GM18909 (cell line): ENCODE data around the gene CELF1.
"Not testable (repeated sequence)": the region's sequence is repeated elsewhere in the genome, so short reads cannot be mapped to it uniquely, and the experiment has no call there.

Experiments
- ATAC-seq: cut with Tn5 transposase; IDR thresholded peaks from one replicate; pipeline ENCODE4 v1.9.1; 2021; ENCODE audit warnings: mild to moderate bottlenecking; ENCODE audit not compliant: unreplicated experiment, poor library complexity

Gene CELF1

GRCh38 chr11:47460571-47461235 lies 92.2 kb downstream of the CELF1 start:
- no peak for ATAC-seq

GRCh38 chr11:47454258-47454671 lies 98.7 kb downstream of the CELF1 start:
- ATAC-seq, result not testable (repeated sequence)

GRCh38 chr11:47453365-47453764 lies 99.6 kb downstream of the CELF1 start:
- ATAC-seq, result no peak

GRCh38 chr11:47451990-47452389 lies 100.9 kb downstream of the CELF1 start:
- ATAC-seq, result no peak

- ATAC-seq, result no peak
Measured at GRCh38 chr11:47451436-47451835, 101.5 kb downstream of the CELF1 start.

GRCh38 chr11:47449541-47449940 lies 103.4 kb downstream of the CELF1 start:
- no peak for ATAC-seq

GRCh38 chr11:47448566-47449427 lies 104.1 kb downstream of the CELF1 start, which contains the start of gene RAPSN:
TSS of gene RAPSN (minus strand) at chr11:47449136. CDS start at chr11:47448964, 172 bp downstream.
- ATAC-seq, result no peak

GRCh38 chr11:47447906-47448305 lies 105.0 kb downstream of the CELF1 start:
- no peak for ATAC-seq

GRCh38 chr11:47446833-47447232 lies 106.1 kb downstream of the CELF1 start:
- ATAC-seq, result no peak

GRCh38 chr11:47445840-47446239 lies 107.1 kb downstream of the CELF1 start:
- no peak for ATAC-seq

GRCh38 chr11:47443817-47444216 lies 109.1 kb downstream of the CELF1 start:
- no peak for ATAC-seq

GRCh38 chr11:47443028-47443700 lies 109.8 kb downstream of the CELF1 start:
- ATAC-seq, result no peak

- ATAC-seq, result no peak
Measured at GRCh38 chr11:47442514-47442913, 110.4 kb downstream of the CELF1 start.

GRCh38 chr11:47441421-47441820 lies 111.5 kb downstream of the CELF1 start:
- no peak for ATAC-seq

- no peak for ATAC-seq
Measured at GRCh38 chr11:47440054-47440476, 112.9 kb downstream of the CELF1 start.

GRCh38 chr11:47438721-47439120 lies 114.2 kb downstream of the CELF1 start:
- no peak for ATAC-seq

- ATAC-seq, result no peak
Measured at GRCh38 chr11:47437746-47438418, 115.0 kb downstream of the CELF1 start.

GRCh38 chr11:47437218-47437745 lies 115.7 kb downstream of the CELF1 start:
- ATAC-seq, result no peak

- no peak for ATAC-seq
Measured at GRCh38 chr11:47436726-47437125, 116.2 kb downstream of the CELF1 start.

- ATAC-seq, result no peak
Measured at GRCh38 chr11:47435687-47436086, 117.2 kb downstream of the CELF1 start.
